Lower leg skin (tissue), 4 donors: Measurements from ENCODE around the gene IRF2BP1. TPM values are rescaled to one million over a fixed set of nuclear protein-coding genes. Genes with fewer than 3 reads are reported as not detected.

ENCODE experiments used
- DNase-seq, 2 donors: peaks; one replicate each; pipeline ENCODE4 v3.0.0-alpha.2; 2019; ENCODE audit warnings: low spot score in 2 of 2
- H3K4me3 ChIP-seq: fragments of 200-600 bp; sonication (generic); 2 replicates; pipeline ENCODE4 v1.5.1; 2017; ENCODE audit warnings: mild to moderate bottlenecking, low read depth; ENCODE audit not compliant: poor library complexity, severe bottlenecking
- POLR2A ChIP-seq, 2 donors: fragments of 450-650 bp; IDR thresholded peaks; one replicate each; pipeline ENCODE4 v1.6.1; 2016 to 2017; ENCODE audit warnings: antibody characterized with exemption in 2 of 2, mild to moderate bottlenecking in 1 of 2, moderate library complexity in 1 of 2
- WGBS, 2 donors: methylation state at CpG; one replicate each; pipeline ENCODE4 v1.1.5; 2018; 5-methylcytosine and 5-hydroxymethylcytosine counted together
- intact Hi-C: fragments of 100-400 bp; cut with DNase I; formaldehyde crosslinking; loops from one replicate; pipeline ENCODE4 v1.15.0; 2023; ENCODE audit warnings: low total_unique reads
- total RNA-seq, 4 donors: library from RNA; depleted of rRNA; stranded (reverse); fragments of >200 nt; gene quantifications; one replicate each; pipeline ENCODE4 v1.1.0, GENCODE V29; 2016
- TF ChIP-seq, protein P1 (sequence below), 3 donors: fragments of 450-650 bp; IDR thresholded peaks; one replicate each; pipeline ENCODE4 v1.5.1; 2016; ENCODE audit warnings: antibody characterized with exemption in 3 of 3, mild to moderate bottlenecking in 3 of 3, moderate library complexity in 2 of 3

The IRF2BP1 gene
- total RNA-seq, 4 donors from 2014 or later: 38.9 to 44.0 (median 42.8) TPM

DNA sequence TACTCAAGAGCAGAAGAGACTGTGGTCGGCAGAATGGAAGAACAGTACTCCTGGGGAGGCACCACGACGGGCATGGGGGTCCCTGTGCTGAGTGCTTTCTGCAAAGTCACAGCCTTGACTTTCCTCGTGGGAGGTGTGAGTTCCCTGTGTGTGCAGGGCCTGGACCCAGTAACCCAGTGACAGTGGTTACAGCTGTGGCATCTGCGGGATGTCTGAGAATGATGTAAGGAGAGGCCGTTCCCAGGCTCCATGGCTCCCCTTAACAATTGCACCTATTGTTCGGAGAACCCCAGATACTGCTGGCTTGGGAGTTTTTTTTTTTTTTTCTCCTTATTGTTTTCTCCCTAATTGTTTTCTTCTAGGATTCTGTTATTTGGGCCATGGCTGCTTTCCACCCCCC, 33.7 kb upstream of the IRF2BP1 start:
- WGBS, 2 donors: 55 to 61% methylated on average over 7 of the region's 7 CpGs
- intact Hi-C loops: no loop called here
- no peak for DNase-seq
- TF ChIP-seq POLR2A (IDR thresholded peaks at IDR 0.05): no peak
- TF ChIP-seq, protein P1, sequence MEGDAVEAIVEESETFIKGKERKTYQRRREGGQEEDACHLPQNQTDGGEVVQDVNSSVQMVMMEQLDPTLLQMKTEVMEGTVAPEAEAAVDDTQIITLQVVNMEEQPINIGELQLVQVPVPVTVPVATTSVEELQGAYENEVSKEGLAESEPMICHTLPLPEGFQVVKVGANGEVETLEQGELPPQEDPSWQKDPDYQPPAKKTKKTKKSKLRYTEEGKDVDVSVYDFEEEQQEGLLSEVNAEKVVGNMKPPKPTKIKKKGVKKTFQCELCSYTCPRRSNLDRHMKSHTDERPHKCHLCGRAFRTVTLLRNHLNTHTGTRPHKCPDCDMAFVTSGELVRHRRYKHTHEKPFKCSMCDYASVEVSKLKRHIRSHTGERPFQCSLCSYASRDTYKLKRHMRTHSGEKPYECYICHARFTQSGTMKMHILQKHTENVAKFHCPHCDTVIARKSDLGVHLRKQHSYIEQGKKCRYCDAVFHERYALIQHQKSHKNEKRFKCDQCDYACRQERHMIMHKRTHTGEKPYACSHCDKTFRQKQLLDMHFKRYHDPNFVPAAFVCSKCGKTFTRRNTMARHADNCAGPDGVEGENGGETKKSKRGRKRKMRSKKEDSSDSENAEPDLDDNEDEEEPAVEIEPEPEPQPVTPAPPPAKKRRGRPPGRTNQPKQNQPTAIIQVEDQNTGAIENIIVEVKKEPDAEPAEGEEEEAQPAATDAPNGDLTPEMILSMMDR (IDR thresholded peaks at IDR 0.05): no peak
- no peak overlapping the region for H3K4me3 ChIP-seq

DNA sequence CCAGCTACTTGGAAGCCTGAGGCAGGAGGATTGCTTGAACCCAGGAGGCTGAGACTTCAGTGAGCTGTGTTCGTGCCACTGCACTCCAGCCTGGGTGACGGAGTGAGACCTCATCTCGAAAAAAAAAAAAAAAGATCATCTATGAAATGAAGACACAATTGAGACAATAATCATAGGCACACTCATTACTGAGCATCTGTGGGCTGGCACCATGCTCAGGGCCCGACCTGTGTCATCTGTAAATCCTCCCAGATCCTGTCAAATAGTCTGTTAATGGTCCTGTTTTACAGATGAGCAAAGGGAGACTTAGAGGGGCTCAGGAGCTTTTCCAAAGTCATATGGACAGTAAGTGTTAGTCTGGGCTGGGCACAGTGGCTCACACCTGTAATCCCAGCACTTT, 32.8 kb upstream of the IRF2BP1 start:
- DNase-seq: no peak
- TF ChIP-seq POLR2A (IDR thresholded peaks at IDR 0.05): no peak
- TF ChIP-seq, protein P1 (IDR thresholded peaks at IDR 0.05): no peak
- intact Hi-C loops: no loop called here
- H3K4me3 ChIP-seq: no peak overlapping the region
- WGBS, 2 donors: 61 to 64% methylated on average over 4 of the region's 4 CpGs

DNA sequence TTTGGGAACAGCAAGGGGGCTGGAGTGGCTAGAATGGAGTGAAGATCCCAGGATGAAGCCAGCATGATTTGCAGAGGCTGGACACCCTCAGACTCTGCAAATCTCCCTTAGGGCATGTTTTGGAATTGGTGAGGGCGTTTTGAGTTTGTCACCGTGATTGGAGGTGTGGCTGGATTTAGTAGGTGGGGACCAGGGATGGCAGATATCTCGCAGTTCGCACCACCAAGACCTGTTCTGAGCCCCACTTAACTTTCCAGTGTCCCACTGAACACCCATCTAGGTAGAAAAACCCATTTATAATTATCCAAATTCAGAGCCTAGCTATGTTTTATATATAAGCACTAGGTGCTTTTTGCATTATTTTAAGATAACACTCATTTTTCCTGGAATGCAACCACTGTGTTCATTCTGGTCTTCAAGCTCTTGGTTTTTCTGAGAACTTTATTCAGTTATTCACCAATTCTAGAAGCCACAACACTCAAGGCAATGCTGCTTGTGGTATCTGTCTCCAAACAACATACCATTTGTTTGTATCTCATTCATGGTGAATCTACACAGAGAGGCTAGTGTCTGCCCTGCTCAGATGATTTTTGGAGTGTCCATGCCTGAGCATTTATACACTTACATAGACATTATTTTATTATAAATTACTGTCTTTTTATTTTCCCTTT, 31.6 kb upstream of the IRF2BP1 start:
- no peak overlapping the region for H3K4me3 ChIP-seq
- intact Hi-C loops: no loop called here
- DNase-seq: no peak
- WGBS, 2 donors: 27 to 42% methylated on average over 4 of the region's 4 CpGs
- TF ChIP-seq POLR2A (IDR thresholded peaks at IDR 0.05): no peak
- TF ChIP-seq, protein P1 (IDR thresholded peaks at IDR 0.05): no peak

DNA sequence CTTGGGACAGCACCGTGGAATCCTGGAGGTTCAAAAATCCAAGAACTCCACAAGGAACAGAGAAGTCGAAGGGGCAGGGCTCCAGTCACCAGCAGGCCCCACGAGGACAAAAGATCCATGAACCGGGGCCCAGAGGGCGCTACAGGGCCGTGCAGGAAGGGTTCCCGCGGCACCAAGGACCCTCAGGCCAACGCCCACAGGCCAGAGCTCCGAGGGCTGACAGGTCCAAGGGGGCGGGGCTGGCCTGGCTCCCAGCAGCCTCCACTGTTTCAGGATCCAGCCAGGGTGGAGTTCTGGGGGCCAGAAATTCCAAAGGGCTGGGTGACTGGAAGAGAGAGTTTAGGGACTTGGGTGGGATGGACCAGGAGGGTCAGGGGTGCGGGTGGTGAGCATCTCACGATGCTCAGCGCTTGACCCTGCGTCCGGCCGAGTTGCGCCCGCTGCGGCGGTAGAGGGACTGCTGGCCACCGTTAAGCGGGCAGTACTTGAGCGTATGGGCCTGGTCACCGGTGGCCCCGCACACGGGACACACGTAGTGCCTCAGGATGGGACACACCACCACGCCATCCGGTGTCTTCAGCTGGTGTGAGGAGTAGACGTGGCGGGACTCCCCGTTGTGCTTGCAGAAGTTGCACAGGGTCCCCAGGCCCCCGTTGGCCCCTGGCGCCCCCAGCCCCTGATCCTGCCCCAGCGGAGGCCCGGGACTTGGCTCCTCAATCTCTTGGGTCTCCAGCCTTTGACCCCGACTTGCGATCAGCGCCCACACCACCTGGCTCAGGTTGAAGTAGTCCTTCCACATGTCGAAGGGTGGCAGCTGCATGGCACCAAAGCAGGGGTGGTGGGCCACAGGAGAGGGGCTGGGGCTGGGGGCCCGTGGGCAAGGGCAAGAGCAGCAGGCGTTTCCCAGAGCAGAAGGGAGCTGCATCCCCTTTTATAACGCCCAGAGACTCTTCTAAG, 28.2 kb upstream of the IRF2BP1 start, which contains the start of gene NANOS2:
Gene NANOS2, minus strand, starts transcription at position 905 of the 957 bp plus-strand sequence. Its CDS starts 85 bp downstream, at position 820.
- 56 to 65% methylated on average over 34 to 44 of the region's 44 CpGs for WGBS, 2 donors
- TF ChIP-seq, protein P1 (IDR thresholded peaks at IDR 0.05): no peak
- TF ChIP-seq POLR2A (IDR thresholded peaks at IDR 0.05): no peak
- no peak within 1 kb of the TSS for H3K4me3 ChIP-seq
- intact Hi-C loops: no loop called here
- DNase-seq: no peak

DNA sequence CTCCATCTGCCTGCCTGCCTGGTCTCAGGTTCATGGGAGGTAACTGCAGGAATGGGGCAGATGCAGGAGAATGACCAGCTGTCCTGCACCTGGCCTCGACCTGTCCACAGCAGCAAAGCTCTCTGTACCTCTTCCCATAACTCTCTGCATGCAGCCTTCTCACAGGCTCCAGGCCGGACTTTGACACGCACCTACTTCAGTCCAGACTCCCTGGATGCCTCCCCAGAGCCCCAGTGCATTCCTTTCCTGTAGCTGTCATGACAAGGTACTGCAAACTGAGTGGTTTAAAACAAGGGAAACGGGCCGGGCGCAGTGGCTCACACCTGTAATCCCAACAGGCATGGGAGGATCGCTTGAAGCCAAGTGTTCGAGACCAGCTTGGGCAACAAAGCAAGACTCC, 25.4 kb upstream of the IRF2BP1 start:
- no peak for TF ChIP-seq POLR2A (IDR thresholded peaks at IDR 0.05)
- TF ChIP-seq, protein P1 (IDR thresholded peaks at IDR 0.05): no peak
- no peak for DNase-seq
- no peak overlapping the region for H3K4me3 ChIP-seq
- intact Hi-C loops: no loop called here
- 62 to 70% methylated on average over 8 of the region's 8 CpGs for WGBS, 2 donors
